ENCODE results near the gene XXYLT1.

The XXYLT1 gene

GRCh38 chr3:195266428-195266827, 4.5 kb downstream of the XXYLT1 start:
- DNase-seq = no peak

GRCh38 chr3:195265363-195265976, 5.5 kb downstream of the XXYLT1 start:
- DNase-seq = no peak

GRCh38 chr3:195263925-195264600, 6.9 kb downstream of the XXYLT1 start:
- DNase-seq = no peak

- no peak for DNase-seq
Measured at GRCh38 chr3:195263193-195263924, 7.6 kb downstream of the XXYLT1 start.

- DNase-seq = no peak
Measured at GRCh38 chr3:195261925-195262324, 9.0 kb downstream of the XXYLT1 start.

GRCh38 chr3:195260280-195260905, 10.6 kb downstream of the XXYLT1 start:
- no peak for DNase-seq

GRCh38 chr3:195259475-195260279, 11.3 kb downstream of the XXYLT1 start:
- peak; percentile 95 for DNase-seq

GRCh38 chr3:195259154-195259474, 11.8 kb downstream of the XXYLT1 start:
- DNase-seq = no peak

- DNase-seq = no peak
Measured at GRCh38 chr3:195258449-195259153, 12.4 kb downstream of the XXYLT1 start.

- no peak for DNase-seq
Measured at GRCh38 chr3:195257454-195258448, 13.2 kb downstream of the XXYLT1 start.

- no peak for DNase-seq
Measured at GRCh38 chr3:195256639-195257453, 14.1 kb downstream of the XXYLT1 start.

- DNase-seq = no peak
Measured at GRCh38 chr3:195255571-195256501, 15.1 kb downstream of the XXYLT1 start.

- DNase-seq = no peak
Measured at GRCh38 chr3:195255176-195255500, 15.8 kb downstream of the XXYLT1 start.

- no peak for DNase-seq
Measured at GRCh38 chr3:195254454-195255175, 16.3 kb downstream of the XXYLT1 start.

- no peak for DNase-seq
Measured at GRCh38 chr3:195253923-195254432, 17.0 kb downstream of the XXYLT1 start.

- DNase-seq = no peak
Measured at GRCh38 chr3:195251336-195252065, 19.5 kb downstream of the XXYLT1 start.
